K562 (cell line): ENCODE measurements around the gene ABCA10. TPM values are rescaled to one million over a fixed set of nuclear protein-coding genes. Genes with fewer than 3 reads are reported as not detected.

Experiments used
- ATAC-seq: fragments of 200-7000 bp; cut with Tn5 transposase; 3 replicates; pipeline ENCODE4 v1.9.1; 2020; ENCODE audit warnings: moderate library complexity
- BruUV-seq: library from RNA; stranded (reverse); fragments of 400-500 nt; replicated peaks from 2 replicates; lab custom pipeline; 2021; lab: Mats Ljungman, UMichigan
- CTCF ChIA-PET: fragments of 300-600 bp; formaldehyde crosslinking; extraction: SDS; loops from one replicate; lab custom pipeline; 2021; ENCODE audit warnings: low intra/inter-chr PET ratio; lab: Yijun Ruan, JAX
- POLR2A ChIA-PET: fragments of 300-600, 350-650 bp; sonication (Branson Sonifier 250); formaldehyde crosslinking; extraction: SDS; loops from one replicate; lab custom pipeline; 2021; ENCODE audit warnings: antibody characterized with exemption, inconsistent platforms; lab: Yijun Ruan, JAX
- DNase-seq, 4 experiments: peaks; one replicate each; pipeline versions ENCODE4 v3.0.0 to v3.0.0-alpha.2; 2011 to 2018; ENCODE audit warnings: low spot score in 3 of 4, mixed read lengths in 3 of 4; ENCODE audit errors: extremely low read depth in 1 of 4
- FAIRE-seq: peaks from 2 replicates; lab custom pipeline; 2011; peaks lifted over from hg19 to GRCh38; lab: Jason Lieb, UNC
- H2AFZ ChIP-seq: 2 replicates; pipeline ENCODE4 v1.6.0; 2011; ENCODE audit warnings: low read depth, low read length, control low read depth, inconsistent platforms
- H3K27ac ChIP-seq: fragments of 200-600 bp; 3 replicates; pipeline ENCODE4 v1.8.0; 2011; ENCODE audit warnings: low read depth, mild to moderate bottlenecking, control low read depth, inconsistent platforms, low read length, moderate library complexity, mixed read lengths; ENCODE audit errors: extremely low read depth
- H3K27me3 ChIP-seq, 2 experiments: fragments of 300-600 bp in 1 of 2; 2 replicates in 1 of 2; 3 replicates in 1 of 2; pipeline versions ENCODE4 v1.6.0 to v1.8.0; 2011; ENCODE audit warnings: inconsistent platforms in 2 of 2, low read length in 2 of 2, mild to moderate bottlenecking in 1 of 2, mixed read lengths in 1 of 2, moderate library complexity in 1 of 2; ENCODE audit not compliant: control insufficient read depth in 2 of 2, insufficient read depth in 2 of 2
- H3K36me3 ChIP-seq: fragments of 300-600 bp; 3 replicates; pipeline ENCODE4 v1.8.0; 2011; ENCODE audit warnings: mild to moderate bottlenecking, low read length, inconsistent platforms; ENCODE audit not compliant: control insufficient read depth, insufficient read depth
- H3K4me1 ChIP-seq, 2 experiments: fragments of 200-600 bp in 1 of 2; replicated peaks in 1 of 2; 2 replicates in 1 of 2; 3 replicates in 1 of 2; pipeline versions ENCODE4 v1.5.1 to v1.8.0; 2011; ENCODE audit warnings: inconsistent platforms in 2 of 2, low read length in 2 of 2, mild to moderate bottlenecking in 1 of 2, mixed read lengths in 1 of 2, moderate library complexity in 1 of 2; ENCODE audit not compliant: control insufficient read depth in 2 of 2, insufficient read depth in 2 of 2
- H3K4me2 ChIP-seq: 2 replicates; pipeline ENCODE4 v1.6.1; 2011; ENCODE audit warnings: low read length, control low read depth, inconsistent platforms, mixed read lengths; ENCODE audit not compliant: insufficient read depth
- H3K4me3 ChIP-seq: fragments of 200-600 bp; sonication (generic), shearing (Covaris generic); 2 replicates; pipeline ENCODE4 v1.5.1; 2016; ENCODE audit warnings: control low read depth, inconsistent platforms
- H3K79me2 ChIP-seq: fragments of 200-600 bp; 3 replicates; pipeline ENCODE4 v1.8.0; 2011; ENCODE audit warnings: low read length, inconsistent platforms; ENCODE audit not compliant: control insufficient read depth, insufficient read depth
- H3K9ac ChIP-seq, 2 experiments: 2 replicates each; pipeline versions ENCODE4 v1.6.0 to v1.6.1; 2011; ENCODE audit warnings: low read depth in 2 of 2, low read length in 2 of 2, control low read depth in 1 of 2, inconsistent platforms in 1 of 2, mild to moderate bottlenecking in 1 of 2, mixed read lengths in 1 of 2; ENCODE audit not compliant: insufficient read depth in 1 of 2
- H3K9me1 ChIP-seq: one replicate; pipeline ENCODE4 v1.6.0; 2011; ENCODE audit warnings: inconsistent platforms, mild to moderate bottlenecking, low read length, moderate library complexity; ENCODE audit not compliant: control insufficient read depth, insufficient read depth
- H3K9me3 ChIP-seq: replicated peaks from 2 replicates; pipeline ENCODE4 v1.5.1; 2011; ENCODE audit warnings: low read depth, low read length, inconsistent platforms; ENCODE audit not compliant: control insufficient read depth, insufficient read depth
- H4K20me1 ChIP-seq: replicated peaks from 2 replicates; pipeline ENCODE4 v1.6.1; 2011; ENCODE audit warnings: low read length, inconsistent platforms, mixed read lengths; ENCODE audit not compliant: control insufficient read depth, insufficient read depth
- BCLAF1 ChIP-seq, 2 experiments: fragments of 450-650 bp in 1 of 2; IDR thresholded peaks; 2 replicates each; pipeline ENCODE4 v1.6.1; 2011 to 2017; ENCODE audit warnings: low read depth in 2 of 2, antibody characterized with exemption in 1 of 2, borderline replicate concordance in 1 of 2, low read length in 1 of 2, mild to moderate bottlenecking in 1 of 2, mixed read lengths in 1 of 2; ENCODE audit not compliant: control insufficient read depth in 1 of 2
- CBFA2T2 ChIP-seq: fragments of 450-650 bp; conservative IDR thresholded peaks from 2 replicates; pipeline ENCODE4 v1.6.1; 2017; ENCODE audit warnings: mild to moderate bottlenecking
- ELF2 ChIP-seq: fragments of 250-450 bp; sonication (Bioruptor Pico); IDR thresholded peaks from 2 replicates; pipeline ENCODE4 v1.5.0; 2021; ENCODE audit warnings: mild to moderate bottlenecking
- KDM4B ChIP-seq, 2 experiments: fragments of 450-650 bp in 1 of 2; sonication (generic) in 1 of 2; IDR thresholded peaks; 2 replicates each; pipeline ENCODE4 v1.6.1; 2016 to 2017; ENCODE audit warnings: borderline replicate concordance in 2 of 2, antibody characterized with exemption in 1 of 2, low read depth in 1 of 2, mild to moderate bottlenecking in 1 of 2
- PML ChIP-seq: IDR thresholded peaks from 2 replicates; pipeline ENCODE4 v1.6.1; 2012; ENCODE audit warnings: low read length, inconsistent platforms
- PURB ChIP-seq: sonication (generic); formaldehyde crosslinking; IDR thresholded peaks from 2 replicates; pipeline ENCODE4 v1.9.0; 2021; ENCODE audit warnings: low read depth, mild to moderate bottlenecking, missing genetic modification reagents
- SIN3A ChIP-seq, 2 experiments: fragments of 150-350 bp in 1 of 2; IDR thresholded peaks; 2 replicates each; pipeline ENCODE4 v1.6.1; 2011 to 2016; ENCODE audit warnings: borderline replicate concordance in 2 of 2, low read depth in 2 of 2, low read length in 2 of 2, mild to moderate bottlenecking in 2 of 2, moderate library complexity in 2 of 2; ENCODE audit not compliant: control insufficient read depth in 1 of 2
- SPI1 ChIP-seq: IDR thresholded peaks from 2 replicates; pipeline ENCODE4 v1.6.1; 2011; ENCODE audit warnings: low read depth, low read length, control low read depth, borderline replicate concordance
- TEAD2 ChIP-seq: fragments of 450-650 bp; IDR thresholded peaks from 2 replicates; pipeline ENCODE4 v1.6.1; 2016; ENCODE audit warnings: missing genetic modification characterization, control low read depth, missing compliant biosample characterization
- YBX1 ChIP-seq: fragments of 450-650 bp; IDR thresholded peaks from 2 replicates; pipeline ENCODE4 v1.7.1; 2016; ENCODE audit warnings: mild to moderate bottlenecking
- ZBTB7A ChIP-seq: IDR thresholded peaks from 2 replicates; pipeline ENCODE4 v1.6.1; 2011; ENCODE audit warnings: low read depth, mild to moderate bottlenecking, low read length, moderate library complexity, borderline replicate concordance; ENCODE audit not compliant: control insufficient read depth
- ZC3H11A ChIP-seq: IDR thresholded peaks from 2 replicates; pipeline ENCODE4 v1.6.1; 2012; ENCODE audit warnings: low read depth, low read length, improper control_type of control experiment
- ZNF175 ChIP-seq: fragments of 200-800 bp; sonication (Bioruptor generic); IDR thresholded peaks from 2 replicates; pipeline ENCODE4 v1.6.1; 2016; ENCODE audit warnings: low read depth, mild to moderate bottlenecking, missing genetic modification characterization, missing compliant biosample characterization
- ZNF354B ChIP-seq: fragments of 250-450 bp; sonication (Bioruptor Pico); IDR thresholded peaks from 2 replicates; pipeline ENCODE4 v1.4.0; 2020
- ZNF449 ChIP-seq: fragments of 250-450 bp; sonication (Bioruptor Pico); IDR thresholded peaks from 2 replicates; pipeline ENCODE4 v1.8.0; 2022; ENCODE audit warnings: moderate library complexity, mild to moderate bottlenecking, inconsistent platforms
- ZNF589 ChIP-seq: fragments of 200-800 bp; sonication (Bioruptor generic); IDR thresholded peaks from 2 replicates; pipeline ENCODE4 v1.6.1; 2016; ENCODE audit warnings: low read depth, missing genetic modification characterization, missing compliant biosample characterization
- WGBS: fragments of 100-300 bp; shearing (Covaris generic); methylation state at CpG from one replicate; pipeline ENCODE4 v1.1.6; 2016; ENCODE audit warnings: low coverage, mixed read lengths; ENCODE audit not compliant: insufficient coverage; ENCODE audit errors: missing lambda C conversion rate; 5-methylcytosine and 5-hydroxymethylcytosine counted together
- in situ Hi-C: fragments of 300-500 bp; cut with MboI; formaldehyde crosslinking; loops from 4 replicates; pipeline ENCODE4 v1.15.0; 2018; ENCODE audit warnings: inconsistent platforms, mixed read lengths
- intact Hi-C: fragments of 100-400 bp; cut with micrococcal nuclease; formaldehyde crosslinking; loops from 2 replicates; pipeline ENCODE4 v1.14.2; 2022
- polyA plus RNA-seq, 8 experiments: library from polyadenylated mRNA; depleted of rRNA in 4 of 8; stranded (reverse) in 5 of 8; unstranded in 3 of 8; fragments of >200 nt; fragmentation: Nextera tagmentation in 2 of 8; fragmentation: Illumina TruSeq in 1 of 8; extraction: Ambion mirVana in 2 of 8; extraction: Trizol in 1 of 8; gene quantifications; 2 replicates each; pipeline versions ENCODE4 v1.2.1 to v1.2.3, GENCODE V29; 2011 to 2014; ENCODE audit warnings: inconsistent platforms in 1 of 8, missing spikeins in 1 of 8
- total RNA-seq, 7 experiments: library from RNA; depleted of rRNA in 6 of 7; stranded (reverse); fragments of >200 nt in 6 of 7; fragmentation: Illumina TruSeq in 2 of 7; extraction: Trizol in 2 of 7; gene quantifications; 2 replicates each; pipeline versions ENCODE4 v1.2.1 to v1.2.3, GENCODE V29; 2011 to 2021; ENCODE audit warnings: low replicate concordance in 1 of 7
- TF ChIP-seq, protein P1 (sequence below): IDR thresholded peaks from 2 replicates; pipeline ENCODE4 v1.6.1; 2014; ENCODE audit warnings: antibody characterized with exemption

ABCA10 gene
- total and polyA plus RNA-seq, 9 of the 15 experiments (the other 6 are each of a cell fraction or from before 2014, with no cell fraction given) = 0.04 to 0.45 (median 0.15) TPM; not detected in 1

GRCh38 chr17:69166957-69167356 lies 61.7 kb downstream of the ABCA10 start:
- H3K4me2 ChIP-seq = no peak overlapping the region
- intact Hi-C loops (no loop called here), in situ Hi-C loops (no loop called here)
- BruUV-seq = no TSS peak
- ATAC-seq (no peak), FAIRE-seq (no peak), DNase-seq (no peak)
- ChIA-PET CTCF (no interaction called here), POLR2A (no interaction called here)
- H4K20me1 ChIP-seq = no peaks in the 10 kb centered on the region
- H3K9me3 ChIP-seq = 0 out of 2 replicates have a peak, but pooled peaks cover 4% of the 10 kb centered on the region
- H3K27ac ChIP-seq = no peak overlapping the region
- H3K4me3 ChIP-seq = no peak overlapping the region
- no peaks in the 10 kb centered on the region for H3K27me3 ChIP-seq
- peaks cover 0 to 12% of the 10 kb centered on the region in 2 experiments; a peak in 3 of 5 replicates for H3K4me1 ChIP-seq
- no peak overlapping the region for H3K9ac ChIP-seq
- H2AFZ ChIP-seq = no peak overlapping the region
- no peaks in the 10 kb centered on the region for H3K9me1 ChIP-seq
- H3K36me3 ChIP-seq = no peaks in the 10 kb centered on the region
- no peak for TF ChIP-seq SPI1
- TF ChIP-seq KDM4B (IDR thresholded peaks at IDR 0.05; ENCODE audit: borderline replicate concordance in 2 of 2, low read depth in 1 of 2) = no peak
- TF ChIP-seq TEAD2 = no peak
- TF ChIP-seq, protein P1, sequence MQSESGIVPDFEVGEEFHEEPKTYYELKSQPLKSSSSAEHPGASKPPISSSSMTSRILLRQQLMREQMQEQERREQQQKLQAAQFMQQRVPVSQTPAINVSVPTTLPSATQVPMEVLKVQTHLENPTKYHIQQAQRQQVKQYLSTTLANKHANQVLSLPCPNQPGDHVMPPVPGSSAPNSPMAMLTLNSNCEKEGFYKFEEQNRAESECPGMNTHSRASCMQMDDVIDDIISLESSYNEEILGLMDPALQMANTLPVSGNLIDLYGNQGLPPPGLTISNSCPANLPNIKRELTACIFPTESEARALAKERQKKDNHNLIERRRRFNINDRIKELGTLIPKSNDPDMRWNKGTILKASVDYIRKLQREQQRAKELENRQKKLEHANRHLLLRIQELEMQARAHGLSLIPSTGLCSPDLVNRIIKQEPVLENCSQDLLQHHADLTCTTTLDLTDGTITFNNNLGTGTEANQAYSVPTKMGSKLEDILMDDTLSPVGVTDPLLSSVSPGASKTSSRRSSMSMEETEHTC = no peak
- TF ChIP-seq PML = no peak
- TF ChIP-seq ZBTB7A = no peak
- no peak for TF ChIP-seq ZNF449 (CRISPR knock-in tag)
- TF ChIP-seq ELF2 (CRISPR knock-in tag) = no peak
- TF ChIP-seq ZC3H11A = no peak
- TF ChIP-seq ZNF175 (CRISPR knock-in tag) = no peak
- no peak for TF ChIP-seq ZNF589 (CRISPR knock-in tag)
- TF ChIP-seq SIN3A (IDR thresholded peaks at IDR 0.05; ENCODE audit: borderline replicate concordance in 2 of 2, control insufficient read depth in 1 of 2, low read depth in 2 of 2, low read length in 2 of 2) = no peak
- no peak for TF ChIP-seq ZNF354B (CRISPR knock-in tag)
- TF ChIP-seq CBFA2T2 = no peak
- TF ChIP-seq PURB (CRISPR knock-in tag) = no peak
- no peak for TF ChIP-seq YBX1
- no peak for TF ChIP-seq BCLAF1 (IDR thresholded peaks at IDR 0.05; ENCODE audit: borderline replicate concordance in 1 of 2, control insufficient read depth in 1 of 2, low read depth in 2 of 2, low read length in 1 of 2)
- 68% methylated on average over 2 of the region's 2 CpGs for WGBS
- no peaks in the 10 kb centered on the region for H3K79me2 ChIP-seq
